ENCODE measurements around the gene PKP3.

GRCh38 chr11:369336-370018 lies 24.5 kb upstream of the PKP3 start, which contains the start of gene B4GALNT4:
- TF ChIP-seq POLR2A (IDR thresholded peaks at IDR 0.05) = no peak
- TF ChIP-seq CTCF (IDR thresholded peaks at IDR 0.05) = no peak
